Heart right ventricle (tissue), 16 donors: ENCODE data around the gene ZC3H7A. TPM values are rescaled to one million over a fixed set of nuclear protein-coding genes. Genes with fewer than 3 reads are reported as not detected.
A peak's percentile ranks its signal among the peaks of the same experiment; 100 is the strongest.

ENCODE experiments used
- ATAC-seq, 8 donors: fragments of 200-7000 bp; cut with Tn5 transposase; one replicate each; pipeline ENCODE4 v1.9.1; 2020; ENCODE audit warnings: mild to moderate bottlenecking in 8 of 8, moderate library complexity in 8 of 8, moderate number of reproducible peaks in 1 of 8
- DNase-seq, 2 donors: peaks; one replicate each; pipeline ENCODE4 v3.0.0-alpha.2; 2020
- H3K27ac ChIP-seq, 10 donors: fragments of 200-600 bp; sonication (generic) in 2 of 10; one replicate each; pipeline versions ENCODE4 v1.5.0 to v1.8.0; 2020 to 2022; ENCODE audit warnings: mild to moderate bottlenecking in 3 of 10
- H3K27me3 ChIP-seq, 7 donors: fragments of 200-600 bp; one replicate each; pipeline ENCODE4 v1.8.0; 2021 to 2022; ENCODE audit warnings: mild to moderate bottlenecking in 2 of 7
- H3K36me3 ChIP-seq, 9 donors: fragments of 200-600 bp; sonication (generic) in 1 of 9; one replicate each; pipeline versions ENCODE4 v1.5.0 to v1.8.0; 2020 to 2022; ENCODE audit warnings: mild to moderate bottlenecking in 2 of 9
- H3K4me1 ChIP-seq, 9 donors: fragments of 200-600 bp; sonication (generic) in 1 of 9; one replicate each; pipeline versions ENCODE4 v1.5.0 to v1.8.0; 2020 to 2022; ENCODE audit warnings: mild to moderate bottlenecking in 4 of 9
- H3K4me3 ChIP-seq, 10 donors: fragments of 200-600 bp; sonication (generic) in 2 of 10; one replicate each; pipeline versions ENCODE4 v1.5.0 to v1.8.0; 2020 to 2022; ENCODE audit warnings: mild to moderate bottlenecking in 7 of 10, moderate library complexity in 2 of 10
- H3K9me3 ChIP-seq, 11 donors: fragments of 200-600 bp in 10 of 11; sonication (generic) in 2 of 11; one replicate each; pipeline versions ENCODE4 v1.5.0 to v1.8.0; 2013 to 2022; ENCODE audit warnings: mild to moderate bottlenecking in 2 of 11, control low read depth in 1 of 11, moderate library complexity in 1 of 11
- CTCF ChIP-seq, 9 donors: fragments of 200-600 bp; sonication (generic) in 2 of 9; IDR thresholded peaks; one replicate each; pipeline versions ENCODE4 v1.5.0 to v1.8.0; 2021 to 2022; ENCODE audit warnings: antibody characterized with exemption in 9 of 9, mild to moderate bottlenecking in 5 of 9, moderate library complexity in 1 of 9
- WGBS, 2 donors: extraction: QIAGEN DNeasy Blood & Tissue Kit; methylation state at CpG; one replicate each; pipeline ENCODE4 v1.1.7; 2013; ENCODE audit warnings: inconsistent platforms in 1 of 2; 5-methylcytosine and 5-hydroxymethylcytosine counted together
- intact Hi-C, 10 donors: fragments of 100-400 bp; cut with DNase I; formaldehyde crosslinking; loops; one replicate each; pipeline versions ENCODE4 v1.11.1 to v1.14.2; 2022
- polyA plus RNA-seq, 2 donors: library from polyadenylated mRNA; stranded (reverse); fragments of 200-250 nt; gene quantifications; one replicate each; pipeline ENCODE4 v1.2.3, GENCODE V29; 2013
- total RNA-seq, 10 donors: library from RNA; stranded (reverse); fragmentation: NEBNext Ultra II Directional in 3 of 10; extraction: Animal tissue kit (Norgen Biotek cat#: 25700) in 3 of 10; gene quantifications; one replicate each; pipeline versions ENCODE4 v1.2.1 to v1.2.4, GENCODE V29; 2021 to 2023
- donor health status: Arrhythmogenic right ventricular cardiomyopathy.
- donor health status: ischemic (EF 13 %, LVEDD 7.1; RV severe dilation, severe dysfunction).
- donor health status: healthy with polysubstance abuse.
- donor health status: DM: no; HTN: yes; CAD: no.
- donor health status: DM: no; HTN: no; CAD: no.
- donor health status: ischemic (EF 25% LVEDD 6.9; RV normal size, moderate dysfunction).
- donor health status: ischemic (EF 25% LVEDD 5.7; RV mildly dilated, moderate dysfunction).
- donor health status: healthy.
- donor health status: DM: yes; HTN: yes; CAD: no.
- donor health status: Ischemic cardiomyopathy.
- donor health status: ischemic (EF 35%, LVEDD 5.7; RV mildly dilated, moderate dysfunction).
- donor health status: nonischemic (EF 11% LVEDD 7.7; RV severe dilation, severe dysfunction).
- donor health status: DM: yes; HTN: yes; CAD: no.
- donor health status: PGD.
- donor health status: ischemic (EF 29% LVEDD 5.4; RV normal size, mild dysfunction).
- donor health status: nonischemic (EF 23%, LVEDD 6.1; RV moderate dilation, normal function).

ZC3H7A gene
- total and polyA plus RNA-seq, 12 donors: 15.2 to 36.1 (median 30.3) TPM

- 98% methylated on average over 3 of the region's 3 CpGs for WGBS, 2 donors
- TF ChIP-seq CTCF (IDR thresholded peaks at IDR 0.05): no peak
Observed at GRCh38 chr16:11729787-11730186, 67.3 kb downstream of the ZC3H7A start.

GRCh38 chr16:11727796-11728543, 69.1 kb downstream of the ZC3H7A start:
- TF ChIP-seq CTCF (IDR thresholded peaks at IDR 0.05): no peak
- peaks cover 0 to 40% (median 16%) of the 10 kb centered on the region in 9 donors for H3K4me1 ChIP-seq
- peaks cover 0 to 100% (median 21%) of the 10 kb centered on the region in 9 donors for H3K36me3 ChIP-seq
- H3K4me3 ChIP-seq: no peak overlapping the region
- DNase-seq: no peak
- no peaks in the 10 kb centered on the region for H3K27me3 ChIP-seq
- 83 to 93% methylated on average over 4 of the region's 4 CpGs for WGBS, 2 donors
- intact Hi-C loops: loop anchor here in 2 of 10 donors (10.0 kb wide), 2 partner anchors 337 to 763 kb away; no protein-coding TSS in a partner anchor
- no peak overlapping the region for H3K27ac ChIP-seq
- peak in 2 of 8 donors; percentile 9 to 33 for ATAC-seq
- H3K9me3 ChIP-seq: no peaks in the 10 kb centered on the region

More at GRCh38 chr16:11729787-11730186, 67.3 kb downstream of the ZC3H7A start:
- DNase-seq (no peak), ATAC-seq (no peak)
- Histone ChIP-seq H3K9me3 (no peaks in the 10 kb centered on the region), H3K4me3 (no peak overlapping the region), H3K4me1 (peaks cover 0 to 53% (median 24%) of the 10 kb centered on the region in 9 donors), H3K27me3 (no peaks in the 10 kb centered on the region), H3K27ac (peak overlapping the region in 1 of 10 donors; percentile 25), H3K36me3 (peaks cover 0 to 100% (median 22%) of the 10 kb centered on the region in 9 donors)
- intact Hi-C loops: loop anchor here in 3 of 10 donors (10.0 kb wide), 3 partner anchors 65 to 765 kb away; partner anchors contain the start of gene ZC3H7A (in 1 of the 3)

GRCh38 chr16:11726008-11726407, 71.0 kb downstream of the ZC3H7A start:
- peaks cover 0 to 100% (median 14%) of the 10 kb centered on the region in 9 donors for H3K36me3 ChIP-seq
- H3K27me3 ChIP-seq: no peaks in the 10 kb centered on the region
- no peaks in the 10 kb centered on the region for H3K9me3 ChIP-seq
- WGBS, 2 donors: 91 to 98% methylated on average over 8 of the region's 8 CpGs
- DNase-seq (no peak), ATAC-seq (no peak)
- intact Hi-C loops: loop anchor here in 2 of 10 donors (10.0 kb wide), 2 partner anchors 339 to 761 kb away; no protein-coding TSS in a partner anchor
- peaks cover 0 to 34% (median 14%) of the 10 kb centered on the region in 9 donors for H3K4me1 ChIP-seq
- no peak overlapping the region for H3K4me3 ChIP-seq
- no peak overlapping the region for H3K27ac ChIP-seq
- TF ChIP-seq CTCF (IDR thresholded peaks at IDR 0.05): no peak

- peak in 1 of 8 donors; percentile 32 for ATAC-seq
- intact Hi-C loops: loop anchor here in 2 of 10 donors (10.0 kb wide), 2 partner anchors 339 to 761 kb away; no protein-coding TSS in a partner anchor
Observed at GRCh38 chr16:11725457-11725856, 71.6 kb downstream of the ZC3H7A start.

More at GRCh38 chr16:11725457-11725856, 71.6 kb downstream of the ZC3H7A start:
- Histone ChIP-seq H3K4me3 (no peak overlapping the region), H3K27ac (no peak overlapping the region), H3K27me3 (no peaks in the 10 kb centered on the region), H3K36me3 (peaks cover 0 to 100% (median 19%) of the 10 kb centered on the region in 9 donors), H3K4me1 (peaks cover 0 to 28% (median 10%) of the 10 kb centered on the region in 9 donors), H3K9me3 (no peaks in the 10 kb centered on the region)
- DNase-seq: no peak
- no peak for TF ChIP-seq CTCF (IDR thresholded peaks at IDR 0.05)
- WGBS, 2 donors: 81 to 90% methylated on average over 1 of the region's 1 CpG
